22Rv1 (cell line): ENCODE measurements around the gene OR10G2.

Source experiments
- CTCF ChIP-seq: fragments of 450-650 bp; IDR thresholded peaks from 2 replicates; pipeline ENCODE4 v1.5.1; 2017; ENCODE audit warnings: mild to moderate bottlenecking
- ZFX ChIP-seq: fragments of 450-650 bp; IDR thresholded peaks from 2 replicates; pipeline ENCODE4 v1.6.1; 2017; ENCODE audit warnings: antibody characterized with exemption, borderline replicate concordance

- TF ChIP-seq CTCF, result no peak
- TF ChIP-seq ZFX, result no peak
Measured at GRCh38 chr14:21617614-21618013, 17.1 kb downstream of the OR10G2 start.
